MM.1S (cell line): ENCODE data around the gene TTYH3.

Experiments used
- CTCF ChIP-seq: fragments of 300-600 bp; sonication (generic); IDR thresholded peaks from 2 replicates; pipeline ENCODE4 v1.5.1; 2016; ENCODE audit warnings: antibody characterized with exemption, low read length, mixed read lengths
- EZH2 ChIP-seq: fragments of 300-600 bp; sonication (generic); optimal IDR thresholded peaks from 2 replicates; pipeline ENCODE3; 2017; ENCODE audit warnings: low read depth, mild to moderate bottlenecking, antibody characterized with exemption, low read length, mixed read lengths

- TF ChIP-seq CTCF (no peak), EZH2 (no peak)
Measured at GRCh38 chr7:2701832-2702593, 70.2 kb downstream of the TTYH3 start.
